ENCODE measurements around the gene COQ8A.

The COQ8A gene

GRCh38 chr1:227037121-227037520 is 97.0 kb downstream of the COQ8A start:
- H3K4me3 ChIP-seq (ENCODE audit: low read length) = no peak overlapping the region
- H3K9ac ChIP-seq (ENCODE audit: low read length) = no peak overlapping the region
- H3K27ac ChIP-seq (ENCODE audit: low read depth, low read length) = no peak overlapping the region
- H3K36me3 ChIP-seq (ENCODE audit: control insufficient read depth, insufficient read depth, low read length) = peaks cover 7% of the 10 kb centered on the region
- H3K27me3 ChIP-seq (ENCODE audit: control insufficient read depth, insufficient read depth, low read length) = no peaks in the 10 kb centered on the region
- no peaks in the 10 kb centered on the region for H3K4me1 ChIP-seq (ENCODE audit: control insufficient read depth, insufficient read depth, low read length)
